ENCODE measurements around the gene IQCF2.
"Not testable (repeated sequence)": the region's sequence is repeated elsewhere in the genome, so short reads cannot be mapped to it uniquely, and the experiment has no call there.

IQCF2 gene

DNA sequence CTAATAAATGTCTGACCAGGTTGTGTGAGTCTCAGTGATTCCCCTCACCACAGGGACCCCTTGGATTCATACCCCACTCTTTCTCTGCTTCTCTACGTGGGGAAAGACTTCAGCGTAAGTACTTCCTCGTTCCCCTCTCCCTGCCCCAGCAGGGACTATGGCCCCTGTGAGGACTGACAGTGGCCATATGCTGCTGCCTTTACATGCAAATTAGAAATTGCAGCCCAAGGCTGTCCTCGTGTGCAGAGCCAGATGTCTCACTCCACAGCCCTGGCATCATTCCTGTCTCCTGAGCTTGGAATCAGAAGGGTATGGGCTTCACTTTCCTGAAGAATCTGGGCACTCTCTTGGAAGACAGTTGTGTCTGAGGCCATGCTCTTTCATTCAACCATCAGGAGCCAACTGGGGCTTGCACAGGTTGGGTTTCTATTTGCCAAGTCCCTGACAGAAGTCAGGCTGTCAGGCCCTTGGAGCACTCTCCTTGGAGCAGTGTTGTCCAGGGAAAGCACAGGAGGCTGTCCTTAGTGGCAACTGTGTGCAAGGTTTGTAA is 30.5 kb upstream of the IQCF2 start:
- Histone ChIP-seq H3K4me3 (replicated peaks; ENCODE audit: low read depth, low read length) (no peak overlapping the region), H3K27me3 (replicated peaks; ENCODE audit: control insufficient read depth, insufficient read depth, low read length) (no peaks in the 10 kb centered on the region; the same call in 1 of the 2 replicates), H3K36me3 (ENCODE audit: control insufficient read depth, insufficient read depth, low read length) (no peaks in the 10 kb centered on the region)
- no peak for DNase-seq (ENCODE audit: extremely low read depth, insufficient read length)
- no peak for TF ChIP-seq CTCF (IDR thresholded peaks at IDR 0.05; ENCODE audit: insufficient read depth, low read length, poor library complexity, severe bottlenecking)

DNA sequence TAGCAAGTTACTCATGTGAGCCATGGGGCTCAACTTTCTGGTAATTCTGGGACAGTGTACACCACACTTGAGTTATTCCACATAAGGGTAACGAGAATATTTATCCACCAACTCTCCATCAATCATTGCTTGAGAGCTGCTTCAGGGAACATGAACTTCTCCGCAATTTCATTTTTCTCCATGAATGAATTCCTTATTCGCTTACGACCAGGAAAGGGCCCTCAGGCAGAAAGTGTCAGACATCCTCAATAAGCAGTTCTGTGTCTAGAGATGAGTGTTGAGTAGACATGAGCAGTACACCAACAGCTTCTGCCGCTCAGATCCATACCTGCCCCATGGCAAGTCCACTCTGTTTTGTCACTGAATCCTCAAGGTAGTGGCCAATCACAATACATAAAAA is 24.8 kb upstream of the IQCF2 start:
- TF ChIP-seq CTCF (IDR thresholded peaks at IDR 0.05; ENCODE audit: insufficient read depth, low read length, poor library complexity, severe bottlenecking): no peak
- no peaks in the 10 kb centered on the region for H3K36me3 ChIP-seq (ENCODE audit: control insufficient read depth, insufficient read depth, low read length)
- H3K4me3 ChIP-seq (replicated peaks; ENCODE audit: low read depth, low read length): no peak overlapping the region
- DNase-seq (ENCODE audit: extremely low read depth, insufficient read length): no peak
- no peaks in the 10 kb centered on the region; the same call in 1 of the 2 replicates for H3K27me3 ChIP-seq (replicated peaks; ENCODE audit: control insufficient read depth, insufficient read depth, low read length)

- TF ChIP-seq CTCF (IDR thresholded peaks at IDR 0.05; ENCODE audit: insufficient read depth, low read length, poor library complexity, severe bottlenecking): no peak
- Histone ChIP-seq H3K4me3 (replicated peaks; ENCODE audit: low read depth, low read length) (no peak overlapping the region), H3K36me3 (ENCODE audit: control insufficient read depth, insufficient read depth, low read length) (no peaks in the 10 kb centered on the region), H3K27me3 (replicated peaks; ENCODE audit: control insufficient read depth, insufficient read depth, low read length) (no peaks in the 10 kb centered on the region; the same call in none of the 2 replicates)
- no peak for DNase-seq (ENCODE audit: extremely low read depth, insufficient read length)
Measured at GRCh38 chr3:51845129-51845528, 16.3 kb upstream of the IQCF2 start.

- not testable (repeated sequence) for H3K36me3 ChIP-seq (ENCODE audit: control insufficient read depth, insufficient read depth, low read length); H3K27me3 ChIP-seq (replicated peaks; ENCODE audit: control insufficient read depth, insufficient read depth, low read length); H3K4me3 ChIP-seq (replicated peaks; ENCODE audit: low read depth, low read length); DNase-seq (ENCODE audit: extremely low read depth, insufficient read length)
Measured at GRCh38 chr3:51855411-51855810, 6.0 kb upstream of the IQCF2 start.

- no peak for TF ChIP-seq CTCF (IDR thresholded peaks at IDR 0.05; ENCODE audit: insufficient read depth, low read length, poor library complexity, severe bottlenecking)
- H3K4me3 ChIP-seq (replicated peaks; ENCODE audit: low read depth, low read length): no peak overlapping the region
- H3K27me3 ChIP-seq (replicated peaks; ENCODE audit: control insufficient read depth, insufficient read depth, low read length): no peaks in the 10 kb centered on the region
- no peaks in the 10 kb centered on the region for H3K36me3 ChIP-seq (ENCODE audit: control insufficient read depth, insufficient read depth, low read length)
- DNase-seq (ENCODE audit: extremely low read depth, insufficient read length): no peak
Measured at GRCh38 chr3:51862886-51863285, 1.5 kb downstream of the IQCF2 start.

GRCh38 chr3:51868896-51869295 is 7.5 kb downstream of the IQCF2 start:
- not testable (repeated sequence) for H3K27me3 ChIP-seq (replicated peaks; ENCODE audit: control insufficient read depth, insufficient read depth, low read length); H3K36me3 ChIP-seq (ENCODE audit: control insufficient read depth, insufficient read depth, low read length); H3K4me3 ChIP-seq (replicated peaks; ENCODE audit: low read depth, low read length); DNase-seq (ENCODE audit: extremely low read depth, insufficient read length)

DNA sequence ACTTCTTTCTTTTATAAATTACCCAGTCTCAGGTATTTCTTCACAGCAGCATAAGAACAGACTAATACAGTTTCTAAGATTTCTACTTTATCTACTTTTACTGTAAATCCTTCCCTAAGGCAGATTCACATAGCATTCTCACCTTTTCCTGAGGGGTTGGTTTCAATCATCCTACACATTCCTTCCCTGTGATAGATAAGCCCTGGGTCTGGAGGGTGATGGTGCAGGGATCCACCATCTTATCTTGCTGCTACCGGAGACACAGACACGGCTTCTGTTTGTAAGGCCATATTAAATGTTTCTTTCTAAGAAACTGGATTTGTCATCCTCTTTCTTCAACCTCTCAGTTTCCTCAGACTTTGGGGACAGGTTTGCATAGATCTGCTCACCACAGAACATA is 7.9 kb downstream of the IQCF2 start:
- H3K4me3 ChIP-seq (replicated peaks; ENCODE audit: low read depth, low read length): no peak overlapping the region
- no peak for TF ChIP-seq CTCF (IDR thresholded peaks at IDR 0.05; ENCODE audit: insufficient read depth, low read length, poor library complexity, severe bottlenecking)
- H3K36me3 ChIP-seq (ENCODE audit: control insufficient read depth, insufficient read depth, low read length): no peaks in the 10 kb centered on the region
- no peaks in the 10 kb centered on the region; the same call in 1 of the 2 replicates for H3K27me3 ChIP-seq (replicated peaks; ENCODE audit: control insufficient read depth, insufficient read depth, low read length)
- no peak for DNase-seq (ENCODE audit: extremely low read depth, insufficient read length)

Measured in GM06990 (cell line).